GM21447 (cell line): ENCODE measurements around the gene KISS1.
"Not testable (repeated sequence)": the region's sequence is repeated elsewhere in the genome, so short reads cannot be mapped to it uniquely, and the experiment has no call there.

Experiments used
- ATAC-seq: cut with Tn5 transposase; IDR thresholded peaks from one replicate; pipeline ENCODE4 v1.9.1; 2021; ENCODE audit not compliant: unreplicated experiment

KISS1 gene

GRCh38 chr1:204196068-204196795 is at the start of gene KISS1:
TSS of gene KISS1 (minus strand) at chr1:204196491. CDS start at chr1:204192876, 3,615 bp downstream.
- ATAC-seq: no peak

- ATAC-seq: no peak
Measured at GRCh38 chr1:204242920-204243319, 46.6 kb upstream of the KISS1 start.

- no peak for ATAC-seq
Measured at GRCh38 chr1:204241914-204242313, 45.6 kb upstream of the KISS1 start.

GRCh38 chr1:204241050-204241449 is 44.8 kb upstream of the KISS1 start:
- no peak for ATAC-seq

- ATAC-seq: no peak
Measured at GRCh38 chr1:204240233-204240632, 43.9 kb upstream of the KISS1 start.

- ATAC-seq: not testable (repeated sequence)
Measured at GRCh38 chr1:204239401-204239800, 43.1 kb upstream of the KISS1 start.

- ATAC-seq: not testable (repeated sequence)
Measured at GRCh38 chr1:204238520-204238919, 42.2 kb upstream of the KISS1 start.

- not testable (repeated sequence) for ATAC-seq
Measured at GRCh38 chr1:204237515-204237914, 41.2 kb upstream of the KISS1 start.

GRCh38 chr1:204232526-204232925 is 36.2 kb upstream of the KISS1 start:
- no peak for ATAC-seq

- no peak for ATAC-seq
Measured at GRCh38 chr1:204230211-204230610, 33.9 kb upstream of the KISS1 start.

- no peak for ATAC-seq
Measured at GRCh38 chr1:204228896-204229295, 32.6 kb upstream of the KISS1 start.

- ATAC-seq: no peak
Measured at GRCh38 chr1:204227996-204228785, 31.9 kb upstream of the KISS1 start.

- ATAC-seq: no peak
Measured at GRCh38 chr1:204227351-204227750, 31.1 kb upstream of the KISS1 start.

- no peak for ATAC-seq
Measured at GRCh38 chr1:204225841-204226735, 29.8 kb upstream of the KISS1 start.

GRCh38 chr1:204224655-204225054 is 28.4 kb upstream of the KISS1 start:
- ATAC-seq: no peak

- no peak for ATAC-seq
Measured at GRCh38 chr1:204223129-204223860, 27.0 kb upstream of the KISS1 start.

GRCh38 chr1:204222764-204223055 is 26.4 kb upstream of the KISS1 start:
- no peak for ATAC-seq

GRCh38 chr1:204222006-204222763 is 25.9 kb upstream of the KISS1 start:
- no peak for ATAC-seq

GRCh38 chr1:204221271-204221670 is 25.0 kb upstream of the KISS1 start:
- ATAC-seq: no peak

GRCh38 chr1:204219971-204220616 is 23.8 kb upstream of the KISS1 start:
- ATAC-seq: no peak
